B cell (primary cell): ENCODE measurements around the gene JMJD4.

Experiments
- CTCF ChIP-seq: fragments of 200-600 bp; IDR thresholded peaks from one replicate; pipeline ENCODE4 v1.8.0; 2022; ENCODE audit warnings: antibody characterized with exemption, mild to moderate bottlenecking
- EZH2 ChIP-seq: IDR thresholded peaks from 2 replicates; pipeline ENCODE4 v1.6.1; 2012; ENCODE audit warnings: borderline replicate concordance, low read depth, mild to moderate bottlenecking, moderate library complexity, low read length; ENCODE audit not compliant: insufficient read depth, poor library complexity, severe bottlenecking

- TF ChIP-seq EZH2 (no peak), CTCF (no peak)
Observed at GRCh38 chr1:227777646-227778045, 42.5 kb upstream of the JMJD4 start.
